SK-N-SH (cell line): ENCODE data around the gene DFFB. TPM values are rescaled to one million over a fixed set of nuclear protein-coding genes. Genes with fewer than 3 reads are reported as not detected.

Source experiments
- CTCF ChIA-PET: fragments of 300-600, 350-600 bp; formaldehyde crosslinking; extraction: SDS; loops from one replicate; lab custom pipeline; 2021; lab: Yijun Ruan, JAX
- POLR2A ChIA-PET: fragments of 350-600 bp; sonication (Branson Sonifier 250); formaldehyde crosslinking; extraction: SDS; loops from one replicate; lab custom pipeline; 2020; ENCODE audit warnings: antibody characterized with exemption, inconsistent platforms; lab: Yijun Ruan, JAX
- DNase-seq: peaks from one replicate; pipeline ENCODE4 v3.0.0; 2012
- H2AFZ ChIP-seq: fragments of 200-600 bp; sonication (generic); 2 replicates; pipeline ENCODE4 v1.8.1; 2016; ENCODE audit warnings: antibody characterized with exemption, mild to moderate bottlenecking, low read depth
- H3F3A ChIP-seq: fragments of 200-600 bp; sonication (generic); replicated peaks from 2 replicates; pipeline ENCODE3; 2016; ENCODE audit warnings: antibody characterized with exemption, mild to moderate bottlenecking; ENCODE audit not compliant: insufficient read depth
- H3K27ac ChIP-seq, 2 experiments: fragments of 200-500 bp in 1 of 2; fragments of 200-600 bp in 1 of 2; sonication (Bioruptor generic) in 1 of 2; sonication (generic), shearing (Covaris generic) in 1 of 2; 2 replicates each; pipeline versions ENCODE4 v1.5.1 to v1.6.1; 2014 to 2016; ENCODE audit warnings: low read depth in 2 of 2, inconsistent platforms in 1 of 2, low read length in 1 of 2, mild to moderate bottlenecking in 1 of 2, mixed read lengths in 1 of 2
- H3K27me3 ChIP-seq: fragments of 200-600 bp; sonication (generic), shearing (Covaris generic); 2 replicates; pipeline ENCODE4 v1.6.1; 2016; ENCODE audit warnings: mixed run types; ENCODE audit not compliant: insufficient read depth
- H3K36me3 ChIP-seq, 2 experiments: fragments of 200-500 bp in 1 of 2; fragments of 200-600 bp in 1 of 2; sonication (Bioruptor generic) in 1 of 2; sonication (generic) in 1 of 2; replicated peaks in 1 of 2; 2 replicates each; pipeline versions ENCODE3 to v1.5.1; 2014 to 2016; ENCODE audit warnings: low read length in 1 of 2, mild to moderate bottlenecking in 1 of 2; ENCODE audit not compliant: insufficient read depth in 2 of 2, control insufficient read depth in 1 of 2
- H3K4me1 ChIP-seq, 2 experiments: fragments of 200-500 bp in 1 of 2; fragments of 200-600 bp in 1 of 2; sonication (Bioruptor generic) in 1 of 2; sonication (generic), shearing (Covaris generic) in 1 of 2; 2 replicates each; pipeline versions ENCODE4 v1.5.1 to v1.6.1; 2014 to 2016; ENCODE audit warnings: low read depth in 1 of 2, low read length in 1 of 2, mixed run types in 1 of 2; ENCODE audit not compliant: insufficient read depth in 2 of 2, control insufficient read depth in 1 of 2
- H3K4me2 ChIP-seq: fragments of 200-600 bp; sonication (generic), shearing (Covaris generic); 2 replicates; pipeline ENCODE4 v1.6.1; 2017; ENCODE audit warnings: mixed run types
- H3K4me3 ChIP-seq, 2 experiments: fragments of 200-500 bp in 1 of 2; fragments of 200-600 bp in 1 of 2; sonication (Bioruptor generic) in 1 of 2; sonication (generic), shearing (Covaris generic) in 1 of 2; 2 replicates each; pipeline versions ENCODE4 v1.5.1 to v1.8.1; 2014 to 2016; ENCODE audit warnings: low read depth in 2 of 2, inconsistent platforms in 1 of 2, low read length in 1 of 2, mild to moderate bottlenecking in 1 of 2, mixed read lengths in 1 of 2, moderate library complexity in 1 of 2
- H3K79me2 ChIP-seq: fragments of 200-600 bp; sonication (generic); 2 replicates; pipeline ENCODE4 v1.8.1; 2017; ENCODE audit warnings: mild to moderate bottlenecking; ENCODE audit not compliant: insufficient read depth
- H3K9ac ChIP-seq: fragments of 200-600 bp; sonication (generic); 2 replicates; pipeline ENCODE4 v1.6.1; 2017; ENCODE audit warnings: mixed run types
- H3K9me2 ChIP-seq: fragments of 200-600 bp; sonication (generic); 2 replicates; pipeline ENCODE4 v1.6.1; 2017; ENCODE audit warnings: mixed run types
- H3K9me3 ChIP-seq: fragments of 200-600 bp; sonication (generic); 2 replicates; pipeline ENCODE4 v1.6.1; 2017; ENCODE audit warnings: mixed run types, mild to moderate bottlenecking, moderate library complexity
- H4K20me1 ChIP-seq: fragments of 200-600 bp; sonication (generic); 2 replicates; pipeline ENCODE4 v1.6.1; 2017; ENCODE audit warnings: mild to moderate bottlenecking, mixed run types; ENCODE audit not compliant: insufficient read depth
- EP300 ChIP-seq, 2 experiments: IDR thresholded peaks; 2 replicates each; pipeline versions ENCODE4 v1.4.0 to v1.6.1; 2012; ENCODE audit warnings: borderline replicate concordance in 1 of 2, low read depth in 1 of 2, low read length in 1 of 2
- FOSL2 ChIP-seq: IDR thresholded peaks from 2 replicates; pipeline ENCODE4 v1.4.0; 2012; ENCODE audit warnings: low read depth, mild to moderate bottlenecking, moderate library complexity, borderline replicate concordance
- IRF3 ChIP-seq: fragments of 150-350 bp; IDR thresholded peaks from 2 replicates; pipeline ENCODE4 v1.6.1; 2016; ENCODE audit warnings: mild to moderate bottlenecking, low read depth, low read length
- JUND ChIP-seq: IDR thresholded peaks from 2 replicates; pipeline ENCODE4 v1.4.0; 2012
- MAX ChIP-seq: IDR thresholded peaks from 2 replicates; pipeline ENCODE4 v1.4.0; 2012; ENCODE audit warnings: low read depth
- MXI1 ChIP-seq: IDR thresholded peaks from 2 replicates; pipeline ENCODE4 v1.6.1; 2012; ENCODE audit warnings: mild to moderate bottlenecking, low read depth, low read length, improper control_type of control experiment
- NFIC ChIP-seq: IDR thresholded peaks from 2 replicates; pipeline ENCODE4 v1.4.0; 2012; ENCODE audit warnings: borderline replicate concordance
- NRF1 ChIP-seq: IDR thresholded peaks from 2 replicates; pipeline ENCODE4 v1.6.1; 2012; ENCODE audit warnings: low read depth, mild to moderate bottlenecking, low read length
- POLR2AphosphoS5 ChIP-seq: IDR thresholded peaks from 2 replicates; pipeline ENCODE4 v1.6.1; 2012; ENCODE audit warnings: low read depth, low read length
- TAF1 ChIP-seq: IDR thresholded peaks from 2 replicates; pipeline ENCODE4 v1.6.1; 2012; ENCODE audit warnings: low read depth, mild to moderate bottlenecking, low read length, moderate library complexity, borderline replicate concordance
- TCF12 ChIP-seq: IDR thresholded peaks from 2 replicates; pipeline ENCODE4 v1.4.0; 2012
- YY1 ChIP-seq: IDR thresholded peaks from 2 replicates; pipeline ENCODE4 v1.4.0; 2012; ENCODE audit warnings: low read depth, mild to moderate bottlenecking
- WGBS: methylation state at CpG from one replicate; pipeline ENCODE4 v1.1.6; 2017; ENCODE audit warnings: low lambda C conversion rate; 5-methylcytosine and 5-hydroxymethylcytosine counted together
- polyA plus RNA-seq, 3 experiments: library from polyadenylated mRNA; depleted of rRNA; stranded (reverse); fragments of >200 nt; gene quantifications; 2 replicates each; pipeline ENCODE4 v1.2.3, GENCODE V29; 2012

The DFFB gene
- polyA plus RNA-seq, 1 of the 3 experiments (the other 2 are of a cell fraction), result 8.2 TPM

GRCh38 chr1:3814065-3814464, 43.2 kb upstream of the DFFB start:
- Histone ChIP-seq H2AFZ (no peak overlapping the region), H3K27ac (no peak overlapping the region), H3K4me3 (no peak overlapping the region), H3K79me2 (no peaks in the 10 kb centered on the region), H3K9me2 (no peaks in the 10 kb centered on the region), H3F3A (no peaks in the 10 kb centered on the region), H3K4me1 (peaks cover 0 to 13% of the 10 kb centered on the region in 2 experiments; a peak in 2 of 4 replicates), H3K36me3 (peaks cover 0 to 6% of the 10 kb centered on the region in 2 experiments), H4K20me1 (no peaks in the 10 kb centered on the region), H3K4me2 (no peak overlapping the region), H3K9ac (no peak overlapping the region), H3K27me3 (no peaks in the 10 kb centered on the region), H3K9me3 (no peaks in the 10 kb centered on the region)
- no peak for DNase-seq
- WGBS, result 100% methylated on average over 1 of the region's 2 CpGs
- no peak for TF ChIP-seq IRF3
- TF ChIP-seq POLR2AphosphoS5, result no peak
- TF ChIP-seq JUND, result no peak
- POLR2A ChIA-PET, result no interaction called here
- CTCF ChIA-PET, result no interaction called here

GRCh38 chr1:3814771-3815561, 42.3 kb upstream of the DFFB start:
- H3K79me2 ChIP-seq, result no peaks in the 10 kb centered on the region
- WGBS, result 91% methylated on average over 22 of the region's 42 CpGs
- TF ChIP-seq TAF1 (no peak), NRF1 (no peak), EP300 (IDR thresholded peaks at IDR 0.05; ENCODE audit: borderline replicate concordance in 1 of 2, low read depth in 1 of 2, low read length in 1 of 2) (no peak), MXI1 (no peak), TCF12 (no peak), MAX (no peak), IRF3 (no peak), JUND (no peak), NFIC (no peak), POLR2AphosphoS5 (no peak), YY1 (no peak), FOSL2 (no peak)
- TF ChIP-seq, all 33 proteins: peak for 0
- H3K9ac ChIP-seq, result no peak overlapping the region
- no peak overlapping the region for H3K4me3 ChIP-seq
- ChIA-PET POLR2A (no interaction called here), CTCF (interaction anchor here (1.5 kb wide), 1 partner anchor 39 kb away, joined by 4 read pairs; no protein-coding TSS in a partner anchor)
- peaks cover 0 to 10% of the 10 kb centered on the region in 2 experiments for H3K36me3 ChIP-seq
- H3K9me2 ChIP-seq, result no peaks in the 10 kb centered on the region
- no peak overlapping the region for H3K27ac ChIP-seq
- no peaks in the 10 kb centered on the region for H3K27me3 ChIP-seq
- peaks cover 0 to 22% of the 10 kb centered on the region in 2 experiments; a peak in 2 of 4 replicates for H3K4me1 ChIP-seq
- H3K4me2 ChIP-seq, result no peak overlapping the region
- H2AFZ ChIP-seq, result no peak overlapping the region
- no peaks in the 10 kb centered on the region for H4K20me1 ChIP-seq
- DNase-seq, result no peak
- H3F3A ChIP-seq, result no peaks in the 10 kb centered on the region
- H3K9me3 ChIP-seq, result no peaks in the 10 kb centered on the region
